GM18951 (cell line): ENCODE results near the gene EXOC6.

Experiments
- POLR2A ChIP-seq: IDR thresholded peaks from 4 replicates; pipeline ENCODE4 v1.6.1; 2011; ENCODE audit warnings: mild to moderate bottlenecking; ENCODE audit not compliant: insufficient read length, insufficient read depth; ENCODE audit errors: extremely low read depth
- in situ Hi-C: fragments of 300-500 bp; cut with MboI; formaldehyde crosslinking; loops from one replicate; pipeline ENCODE4 v1.12.0; 2022; ENCODE audit warnings: low sequenced_read_pairs, mixed read lengths, inconsistent platforms; ENCODE audit not compliant: unreplicated experiment

The EXOC6 gene

DNA sequence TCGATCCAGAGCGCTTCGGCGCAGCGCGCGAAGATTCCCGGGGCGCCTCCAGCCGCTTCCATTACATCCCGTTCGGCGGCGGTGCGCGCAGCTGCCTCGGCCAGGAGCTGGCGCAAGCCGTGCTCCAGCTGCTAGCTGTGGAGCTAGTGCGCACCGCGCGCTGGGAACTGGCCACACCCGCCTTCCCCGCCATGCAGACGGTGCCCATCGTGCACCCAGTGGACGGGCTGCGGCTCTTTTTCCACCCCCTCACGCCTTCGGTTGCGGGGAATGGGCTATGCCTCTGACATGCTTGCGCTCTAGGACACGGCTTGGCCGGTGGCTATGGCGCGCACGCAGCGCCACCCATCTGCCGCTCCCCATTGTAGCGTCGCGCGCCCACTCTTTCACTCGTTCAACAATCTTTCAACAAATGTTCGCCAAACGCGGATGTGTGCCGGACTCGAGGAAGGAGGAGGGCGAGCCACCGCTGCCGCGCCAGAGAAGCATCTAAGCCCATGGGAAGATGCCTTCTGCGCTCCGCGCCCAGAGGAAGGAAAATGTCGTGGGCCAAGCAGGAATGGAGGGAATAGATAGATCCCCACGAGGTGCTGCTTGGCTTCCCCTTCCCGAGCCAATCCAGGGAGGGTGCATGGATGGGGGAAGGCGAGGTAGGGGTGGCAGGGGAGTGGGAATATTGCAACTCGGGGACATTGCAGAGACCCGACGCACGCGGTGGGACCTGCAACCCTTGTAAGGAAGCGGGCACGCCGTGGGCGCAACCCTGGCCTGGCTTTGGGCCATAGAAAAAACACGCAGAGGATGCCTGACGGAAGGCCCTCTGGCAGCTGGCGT lies 220.3 kb downstream of the EXOC6 start:
- no peak for TF ChIP-seq POLR2A
- in situ Hi-C loops = no loop called here

DNA sequence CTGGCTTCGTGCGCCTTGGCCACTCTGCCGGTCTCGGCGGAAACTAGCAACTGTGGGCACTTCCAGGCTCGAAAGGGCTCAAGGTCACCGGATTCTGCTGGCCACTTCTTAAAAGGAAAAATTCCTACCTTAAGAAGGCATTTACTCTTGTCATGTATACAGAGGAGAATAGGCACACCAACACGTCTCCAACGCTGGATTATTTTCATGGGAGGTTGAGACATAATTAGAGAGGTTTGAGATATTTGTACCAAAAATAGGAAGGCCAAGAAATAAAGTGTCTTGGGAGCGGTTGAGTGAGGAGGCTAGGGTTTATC lies 220.9 kb downstream of the EXOC6 start:
- TF ChIP-seq POLR2A = no peak
- in situ Hi-C loops = no loop called here

DNA sequence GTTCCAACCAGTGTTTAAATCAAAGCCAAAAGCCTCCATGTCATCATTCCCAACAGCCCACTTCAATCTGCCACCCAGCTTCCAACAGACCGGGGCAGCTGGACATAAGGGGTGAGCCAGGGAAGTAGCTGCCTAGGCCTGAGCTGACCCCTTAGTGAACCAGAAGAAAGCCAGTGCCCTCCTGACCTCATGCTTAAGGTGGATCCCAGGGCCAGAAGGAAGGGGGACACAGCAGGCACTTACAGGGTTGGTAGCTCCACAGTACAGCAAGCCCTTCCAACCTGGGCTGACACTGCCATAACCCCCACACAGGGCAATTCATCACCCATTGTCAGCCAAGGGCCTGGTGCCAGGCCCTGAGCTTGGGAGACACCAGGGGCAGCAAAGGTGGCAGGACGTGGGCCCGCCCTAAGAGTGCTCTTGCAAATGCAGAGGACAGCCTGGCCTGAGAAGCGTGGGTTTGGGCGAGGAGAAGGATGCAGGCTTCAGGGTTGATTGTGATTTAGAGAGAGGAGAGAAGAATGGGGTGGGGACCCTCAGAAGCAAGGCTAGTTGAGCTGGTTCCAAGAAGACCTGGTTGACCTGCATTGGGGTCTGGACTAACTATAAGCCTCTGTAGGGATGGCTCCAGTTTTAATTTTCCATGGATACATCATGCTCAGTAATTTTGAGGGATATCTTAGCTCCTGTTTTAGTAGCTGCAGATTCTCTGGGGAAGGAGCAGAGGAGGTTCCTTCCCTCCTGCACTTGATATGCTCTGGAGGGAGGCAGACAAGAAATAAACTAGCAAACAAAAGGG lies 222.3 kb downstream of the EXOC6 start:
- no peak for TF ChIP-seq POLR2A
- in situ Hi-C loops = loop anchor here (10.0 kb wide), 1 partner anchor 224 kb away; no protein-coding TSS in a partner anchor

DNA sequence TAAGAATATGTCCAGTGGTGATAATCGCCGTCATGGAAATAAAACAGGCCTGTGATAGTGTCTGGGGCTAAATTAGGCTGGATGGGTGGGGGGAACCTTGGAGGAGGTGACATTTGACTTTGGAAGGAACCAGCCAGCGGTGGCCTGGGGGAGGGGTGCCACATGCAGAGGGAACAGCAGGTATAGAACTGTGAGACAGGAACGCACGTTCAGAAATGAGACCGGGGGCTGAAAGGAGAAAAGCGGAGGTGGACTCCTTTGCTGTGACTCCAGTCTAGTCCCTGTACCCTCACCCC lies 222.8 kb downstream of the EXOC6 start:
- TF ChIP-seq POLR2A = no peak
- in situ Hi-C loops = loop anchor here (10.0 kb wide), 1 partner anchor 224 kb away; no protein-coding TSS in a partner anchor

DNA sequence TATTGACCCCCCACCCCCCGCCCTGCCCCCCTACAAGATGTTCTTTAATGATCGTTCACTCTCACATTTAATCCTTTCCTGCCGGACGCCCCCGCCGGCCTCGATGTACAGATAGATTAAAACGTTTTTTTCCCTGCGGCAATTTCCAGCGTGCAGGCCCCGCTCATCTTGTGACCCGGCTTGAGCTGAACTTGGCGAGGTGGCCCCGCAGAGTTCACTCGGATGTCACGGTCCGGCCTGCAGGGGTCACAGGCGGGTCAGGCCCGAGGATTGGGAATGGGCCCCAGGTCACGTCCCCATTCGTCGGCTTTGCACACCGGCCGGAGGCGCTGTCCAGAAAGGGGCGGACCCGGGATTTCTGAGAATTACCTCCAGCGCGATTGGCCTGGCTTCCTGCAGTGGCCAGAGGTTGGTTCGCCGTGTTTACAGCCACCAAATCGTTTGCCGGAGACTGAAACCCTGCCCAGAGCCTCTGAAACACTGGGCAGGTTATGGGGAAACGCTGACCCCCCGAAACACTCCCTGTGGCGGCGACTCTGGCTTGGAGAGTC lies 223.4 kb downstream of the EXOC6 start:
- in situ Hi-C loops = loop anchor here (10.0 kb wide), 1 partner anchor 223 kb away; no protein-coding TSS in a partner anchor
- TF ChIP-seq POLR2A = no peak

DNA sequence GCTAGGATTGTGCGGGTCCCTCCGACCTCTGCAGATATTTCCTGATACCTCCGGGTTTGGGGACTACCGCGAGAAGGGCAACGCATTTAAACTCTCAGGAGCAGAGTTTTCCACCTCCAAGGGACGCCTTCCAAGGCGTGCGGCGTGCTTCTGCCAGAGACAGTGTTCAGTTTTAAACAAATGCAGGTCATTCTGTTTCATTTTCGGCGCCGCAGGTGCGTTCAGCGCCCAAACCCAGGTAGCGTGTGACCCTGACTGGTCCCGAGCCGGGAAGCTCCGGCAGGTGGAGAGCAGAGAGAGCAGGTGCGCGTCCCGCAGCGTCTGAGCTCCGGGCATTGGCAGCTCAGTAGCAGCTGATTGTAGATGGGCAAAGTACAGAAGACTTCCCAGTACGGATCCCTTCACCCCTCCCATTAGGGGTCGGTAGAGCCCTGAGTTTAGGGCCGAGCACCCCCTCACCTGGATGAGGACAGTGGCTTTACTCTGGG lies 223.9 kb downstream of the EXOC6 start:
- in situ Hi-C loops = loop anchor here (10.0 kb wide), 1 partner anchor 223 kb away; no protein-coding TSS in a partner anchor
- TF ChIP-seq POLR2A = no peak

DNA sequence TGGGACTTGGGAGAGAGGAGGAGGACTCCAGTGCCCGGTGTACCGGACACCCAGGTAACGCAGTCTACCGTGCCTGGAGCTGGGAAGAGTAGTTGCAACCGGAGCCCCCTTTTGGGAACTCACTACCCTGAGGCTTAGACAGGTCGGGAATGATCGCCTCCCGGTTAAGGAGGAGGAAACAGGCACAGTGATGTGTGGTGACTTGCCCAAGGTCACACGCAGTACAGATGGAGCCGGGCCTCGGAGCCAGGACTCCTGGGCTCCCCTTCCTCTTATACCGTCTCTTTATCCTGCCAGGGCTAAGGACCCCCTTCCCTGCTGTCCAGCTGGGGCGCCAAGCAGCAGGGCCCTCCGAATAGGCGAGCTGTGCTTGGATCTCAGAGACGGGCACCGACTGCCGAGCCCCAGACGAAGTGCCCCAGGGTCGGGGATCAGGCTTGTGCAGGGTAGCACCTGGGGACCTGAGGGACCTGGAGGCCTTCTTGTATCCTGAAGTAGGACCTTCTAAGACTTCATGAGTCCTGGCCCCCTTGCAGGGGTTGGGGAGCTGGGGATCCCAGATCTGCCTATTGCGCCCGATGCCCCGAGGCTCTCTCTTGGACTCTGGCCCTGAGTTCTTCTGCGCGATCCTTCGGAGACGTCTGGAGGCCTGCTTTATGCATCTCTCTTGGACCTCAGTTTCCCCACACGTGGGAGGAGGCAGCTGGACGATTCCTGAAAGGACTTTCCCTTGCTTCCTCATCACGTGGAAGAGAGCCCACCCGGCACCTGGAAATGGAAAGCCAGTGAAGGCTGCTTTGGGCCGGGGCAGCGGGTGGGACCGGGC lies 224.6 kb downstream of the EXOC6 start:
- no peak for TF ChIP-seq POLR2A
- in situ Hi-C loops = loop anchor here (10.0 kb wide), 1 partner anchor 222 kb away; no protein-coding TSS in a partner anchor

DNA sequence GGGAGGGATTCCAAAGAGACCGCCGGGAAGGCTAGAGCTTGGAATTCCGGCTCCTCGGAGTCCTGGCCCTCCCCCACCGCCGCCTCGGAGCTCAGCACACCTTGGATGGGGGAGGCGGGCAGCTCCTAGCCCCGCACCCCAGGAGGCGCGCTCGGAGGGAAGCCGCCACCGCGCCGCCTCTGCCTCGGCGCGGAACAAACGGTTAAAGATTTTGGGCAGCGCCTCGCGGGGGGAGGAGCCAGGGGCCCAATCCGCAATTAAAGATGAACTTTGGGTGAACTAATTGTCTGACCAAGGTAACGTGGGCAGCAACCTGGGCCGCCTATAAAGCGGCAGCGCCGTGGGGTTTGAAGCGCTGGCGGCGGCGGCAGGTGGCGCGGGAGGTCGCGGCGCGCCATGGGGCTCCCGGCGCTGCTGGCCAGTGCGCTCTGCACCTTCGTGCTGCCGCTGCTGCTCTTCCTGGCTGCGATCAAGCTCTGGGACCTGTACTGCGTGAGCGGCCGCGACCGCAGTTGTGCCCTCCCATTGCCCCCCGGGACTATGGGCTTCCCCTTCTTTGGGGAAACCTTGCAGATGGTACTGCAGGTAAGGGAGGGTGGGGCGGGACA lies 225.3 kb downstream of the EXOC6 start, which contains the start of gene CYP26A1:
TSS of gene CYP26A1 (plus strand) at position 355 of the 608 bp plus-strand sequence. CDS start at position 397, 42 bp downstream.
- in situ Hi-C loops = loop anchor here (10.0 kb wide), 1 partner anchor 221 kb away; no protein-coding TSS in a partner anchor
- TF ChIP-seq POLR2A = no peak

DNA sequence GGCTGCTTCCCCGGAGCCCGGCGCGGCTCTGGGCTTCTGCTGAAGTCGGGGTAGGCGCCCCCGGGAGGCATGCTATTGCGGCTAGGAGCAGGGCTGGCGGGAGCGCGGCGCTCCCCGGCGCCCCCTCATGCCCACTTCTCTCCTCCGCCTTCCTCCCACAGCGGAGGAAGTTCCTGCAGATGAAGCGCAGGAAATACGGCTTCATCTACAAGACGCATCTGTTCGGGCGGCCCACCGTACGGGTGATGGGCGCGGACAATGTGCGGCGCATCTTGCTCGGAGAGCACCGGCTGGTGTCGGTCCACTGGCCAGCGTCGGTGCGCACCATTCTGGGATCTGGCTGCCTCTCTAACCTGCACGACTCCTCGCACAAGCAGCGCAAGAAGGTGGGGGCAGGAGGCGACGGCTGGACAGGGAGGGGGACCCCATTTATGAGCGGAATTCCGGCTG lies 225.9 kb downstream of the EXOC6 start:
- TF ChIP-seq POLR2A = no peak

DNA sequence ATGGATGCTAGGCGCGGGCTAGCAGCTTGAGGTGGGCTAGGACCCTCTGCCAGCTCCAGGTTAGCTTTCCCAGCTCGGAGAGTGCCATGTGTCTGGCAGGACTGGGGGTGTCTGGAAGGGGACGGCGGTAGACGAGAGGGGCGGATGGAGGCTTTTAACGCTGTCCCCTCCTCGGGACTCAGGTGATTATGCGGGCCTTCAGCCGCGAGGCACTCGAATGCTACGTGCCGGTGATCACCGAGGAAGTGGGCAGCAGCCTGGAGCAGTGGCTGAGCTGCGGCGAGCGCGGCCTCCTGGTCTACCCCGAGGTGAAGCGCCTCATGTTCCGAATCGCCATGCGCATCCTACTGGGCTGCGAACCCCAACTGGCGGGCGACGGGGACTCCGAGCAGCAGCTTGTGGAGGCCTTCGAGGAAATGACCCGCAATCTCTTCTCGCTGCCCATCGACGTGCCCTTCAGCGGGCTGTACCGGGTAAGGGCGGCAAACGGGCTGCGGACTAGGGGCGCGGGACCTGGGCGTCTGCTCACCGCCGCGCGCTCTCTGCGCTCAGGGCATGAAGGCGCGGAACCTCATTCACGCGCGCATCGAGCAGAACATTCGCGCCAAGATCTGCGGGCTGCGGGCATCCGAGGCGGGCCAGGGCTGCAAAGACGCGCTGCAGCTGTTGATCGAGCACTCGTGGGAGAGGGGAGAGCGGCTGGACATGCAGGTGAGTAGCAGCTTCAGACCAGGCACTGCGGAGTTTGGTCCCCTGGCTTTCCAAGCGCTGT lies 226.5 kb downstream of the EXOC6 start:
- in situ Hi-C loops = loop anchor here (10.0 kb wide), 1 partner anchor 220 kb away; no protein-coding TSS in a partner anchor
- no peak for TF ChIP-seq POLR2A

More for the DNA sequence above, 225.9 kb downstream of the EXOC6 start:
- in situ Hi-C loops = loop anchor here (10.0 kb wide), 1 partner anchor 221 kb away; no protein-coding TSS in a partner anchor

DNA sequence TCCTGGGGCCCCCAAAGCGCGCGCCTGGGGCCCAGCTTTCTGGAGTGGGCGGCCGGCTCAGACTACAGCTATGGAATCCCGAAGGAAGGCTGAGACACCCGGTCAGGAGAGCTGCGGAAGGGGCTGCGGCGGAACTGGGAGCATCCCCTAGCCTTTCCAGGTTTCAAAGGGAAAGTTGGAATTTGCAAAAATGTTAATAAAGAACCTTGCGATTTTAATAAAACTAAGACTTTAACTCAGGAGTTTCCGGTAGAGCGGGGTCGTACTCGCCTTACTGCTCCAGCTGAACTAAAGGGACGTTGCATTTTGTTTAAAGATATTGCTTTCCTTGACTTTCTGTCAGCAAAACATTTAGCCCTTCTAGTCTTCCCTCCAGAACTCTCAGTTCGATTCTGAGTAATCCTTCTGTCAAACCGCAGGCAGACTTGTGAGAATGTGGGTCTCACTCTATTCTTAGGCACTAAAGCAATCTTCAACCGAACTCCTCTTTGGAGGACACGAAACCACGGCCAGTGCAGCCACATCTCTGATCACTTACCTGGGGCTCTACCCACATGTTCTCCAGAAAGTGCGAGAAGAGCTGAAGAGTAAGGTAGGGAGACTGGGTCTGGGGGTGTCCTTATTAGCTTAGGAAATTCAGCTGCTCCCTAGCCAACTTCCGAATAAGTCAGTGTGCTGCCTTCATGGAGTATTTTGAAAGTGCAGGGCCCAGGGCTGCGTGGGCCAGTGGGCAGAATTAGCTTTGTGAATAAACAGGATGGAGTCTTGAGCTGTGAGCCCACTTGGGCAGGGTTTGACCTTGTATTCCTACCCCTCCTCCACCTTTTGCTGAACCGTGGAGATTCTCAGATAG lies 227.3 kb downstream of the EXOC6 start:
- in situ Hi-C loops = loop anchor here (10.0 kb wide), 1 partner anchor 219 kb away; no protein-coding TSS in a partner anchor

More for the DNA sequence above, 227.3 kb downstream of the EXOC6 start:
- TF ChIP-seq POLR2A = no peak
